K562 (cell line): ENCODE data around the gene EIF5. TPM values are rescaled to one million over a fixed set of nuclear protein-coding genes. Genes with fewer than 3 reads are reported as not detected.

ENCODE experiments used
- CGGBP1 ChIP-seq: fragments of 250-450 bp; sonication (Bioruptor Pico); IDR thresholded peaks from 2 replicates; pipeline ENCODE4 v1.9.0; 2021; ENCODE audit warnings: mild to moderate bottlenecking
- CREB3L1 ChIP-seq: fragments of 450-650 bp; IDR thresholded peaks from 2 replicates; pipeline ENCODE4 v1.6.1; 2014; ENCODE audit warnings: low read depth, mild to moderate bottlenecking, moderate library complexity, borderline replicate concordance
- CREM ChIP-seq: IDR thresholded peaks from 2 replicates; pipeline ENCODE4 v1.6.1; 2014; ENCODE audit warnings: antibody characterized with exemption, low read depth
- CTCF ChIP-seq, 3 experiments: IDR thresholded peaks in 2 of 3; conservative IDR thresholded peaks in 1 of 3; 2 replicates each; pipeline ENCODE4 v1.5.1; 2011 to 2012; ENCODE audit warnings: low read length in 3 of 3, mild to moderate bottlenecking in 3 of 3, control low read depth in 2 of 3, improper control_type of control experiment in 1 of 3, inconsistent platforms in 1 of 3, low read depth in 1 of 3, mixed read lengths in 1 of 3, moderate library complexity in 1 of 3; ENCODE audit not compliant: insufficient read depth in 2 of 3
- DNMT1 ChIP-seq: fragments of 450-650 bp; IDR thresholded peaks from 2 replicates; pipeline ENCODE4 v1.6.1; 2016; ENCODE audit warnings: antibody characterized with exemption, mild to moderate bottlenecking
- EGR1 ChIP-seq: fragments of 450-650 bp; conservative IDR thresholded peaks from 2 replicates; pipeline ENCODE4 v1.6.1; 2017; ENCODE audit warnings: mild to moderate bottlenecking
- FOXA3 ChIP-seq, 2 experiments: fragments of 450-650 bp in 1 of 2; sonication (generic) in 1 of 2; formaldehyde crosslinking; IDR thresholded peaks in 1 of 2; conservative IDR thresholded peaks in 1 of 2; 2 replicates each; pipeline versions ENCODE4 v1.4.0 to v1.8.0; 2020 to 2022; ENCODE audit warnings: mild to moderate bottlenecking in 2 of 2, missing genetic modification reagents in 1 of 2
- GATA2 ChIP-seq: sonication (generic); formaldehyde crosslinking; IDR thresholded peaks from 2 replicates; pipeline ENCODE4 v1.4.0; 2020; ENCODE audit warnings: mild to moderate bottlenecking, missing genetic modification reagents
- HINFP ChIP-seq: fragments of 450-650 bp; conservative IDR thresholded peaks from 2 replicates; pipeline ENCODE4 v1.6.1; 2016; ENCODE audit warnings: missing genetic modification characterization, low read depth, mild to moderate bottlenecking, control low read depth, missing compliant biosample characterization
- JUND ChIP-seq, 2 experiments: IDR thresholded peaks; 2 replicates in 1 of 2; 3 replicates in 1 of 2; pipeline ENCODE4 v1.6.1; 2011; ENCODE audit warnings: borderline replicate concordance in 2 of 2, low read depth in 2 of 2, low read length in 2 of 2, improper control_type of control experiment in 1 of 2, missing biosample characterization in 1 of 2, missing genetic modification characterization in 1 of 2, missing genetic modification reagents in 1 of 2
- LARP7 ChIP-seq: fragments of 450-650 bp; IDR thresholded peaks from 2 replicates; pipeline ENCODE4 v1.6.1; 2016
- NFIC ChIP-seq: fragments of 450-650 bp; IDR thresholded peaks from 2 replicates; pipeline ENCODE4 v1.6.1; 2017; ENCODE audit warnings: mild to moderate bottlenecking, inconsistent platforms
- SRSF7 ChIP-seq: fragments of 200-400 bp; formaldehyde crosslinking; optimal IDR thresholded peaks from 2 replicates; pipeline ENCODE3; 2017; ENCODE audit warnings: mild to moderate bottlenecking, low read depth, low read length
- ZKSCAN8 ChIP-seq: fragments of 200-800 bp; sonication (Bioruptor generic); IDR thresholded peaks from 2 replicates; pipeline ENCODE4 v1.6.1; 2016; ENCODE audit warnings: missing genetic modification characterization, missing compliant biosample characterization
- ZNF212 ChIP-seq: fragments of 450-650 bp; formaldehyde crosslinking; IDR thresholded peaks from 2 replicates; pipeline ENCODE4 v1.4.0; 2020; ENCODE audit warnings: mild to moderate bottlenecking
- ZNF41 ChIP-seq: fragments of 250-450 bp; sonication (Bioruptor Pico); conservative IDR thresholded peaks from 2 replicates; pipeline ENCODE4 v1.4.0; 2020; ENCODE audit warnings: mild to moderate bottlenecking
- ZNF518B ChIP-seq: fragments of 250-450 bp; sonication (Bioruptor Pico); IDR thresholded peaks from 2 replicates; pipeline ENCODE4 v1.5.0; 2021; ENCODE audit warnings: mild to moderate bottlenecking, moderate library complexity
- ZNF77 ChIP-seq: fragments of 250-450 bp; sonication (Bioruptor Pico); IDR thresholded peaks from 2 replicates; pipeline ENCODE4 v1.5.0; 2020
- polyA plus RNA-seq, 8 experiments: library from polyadenylated mRNA; depleted of rRNA in 4 of 8; stranded (reverse) in 5 of 8; unstranded in 3 of 8; fragments of >200 nt; fragmentation: Nextera tagmentation in 2 of 8; fragmentation: Illumina TruSeq in 1 of 8; extraction: Ambion mirVana in 2 of 8; extraction: Trizol in 1 of 8; gene quantifications; 2 replicates each; pipeline versions ENCODE4 v1.2.1 to v1.2.3, GENCODE V29; 2011 to 2014; ENCODE audit warnings: inconsistent platforms in 1 of 8, missing spikeins in 1 of 8
- total RNA-seq, 7 experiments: library from RNA; depleted of rRNA in 6 of 7; stranded (reverse); fragments of >200 nt in 6 of 7; fragmentation: Illumina TruSeq in 2 of 7; extraction: Trizol in 2 of 7; gene quantifications; 2 replicates each; pipeline versions ENCODE4 v1.2.1 to v1.2.3, GENCODE V29; 2011 to 2021; ENCODE audit warnings: low replicate concordance in 1 of 7

Gene EIF5
- total and polyA plus RNA-seq, 9 of the 15 experiments (the other 6 are each of a cell fraction or from before 2014, with no cell fraction given), result 92.7 to 442 (median 190) TPM

- TF ChIP-seq ZNF518B (CRISPR knock-in tag) (no peak), ZNF212 (CRISPR knock-in tag) (no peak), GATA2 (CRISPR knock-in tag) (no peak), ZKSCAN8 (CRISPR knock-in tag) (no peak), EGR1 (no peak), JUND (IDR thresholded peaks at IDR 0.05; ENCODE audit: borderline replicate concordance, low read depth, low read length) (peak; percentile 77; the same call in 1 of the 2 replicates), JUND (tag; IDR thresholded peaks at IDR 0.05; ENCODE audit: borderline replicate concordance, low read depth, low read length) (peak; percentile 73; the same call in 1 of the 3 replicates), LARP7 (no peak), CREM (peak; percentile 53), CREB3L1 (no peak), ZNF77 (no peak), NFIC (no peak), CGGBP1 (CRISPR knock-in tag) (no peak), SRSF7 (no peak), DNMT1 (no peak), ZNF41 (CRISPR knock-in tag) (no peak), HINFP (tag) (no peak), FOXA3 (CRISPR knock-in tag; conservative IDR thresholded peaks at IDR 0.05 in 1 of 2, IDR thresholded peaks at IDR 0.05 in 1 of 2) (no peak), CTCF (IDR thresholded peaks at IDR 0.05 in 2 of 3, conservative IDR thresholded peaks at IDR 0.05 in 1 of 3; ENCODE audit: insufficient read depth in 2 of 3, low read depth in 1 of 3, low read length in 3 of 3) (no peak)
Observed at GRCh38 chr14:103372552-103373304, 38.7 kb downstream of the EIF5 start (continued).
